GM19328 (cell line): ENCODE data around the gene MALSU1.

Source experiments
- ATAC-seq: cut with Tn5 transposase; IDR thresholded peaks from one replicate; pipeline ENCODE4 v1.9.1; 2021; ENCODE audit warnings: mild to moderate bottlenecking, moderate library complexity; ENCODE audit not compliant: unreplicated experiment

Gene MALSU1

GRCh38 chr7:23358152-23358674 lies 59.1 kb downstream of the MALSU1 start:
- no peak for ATAC-seq
